ENCODE results near the gene C2orf76.

DNA sequence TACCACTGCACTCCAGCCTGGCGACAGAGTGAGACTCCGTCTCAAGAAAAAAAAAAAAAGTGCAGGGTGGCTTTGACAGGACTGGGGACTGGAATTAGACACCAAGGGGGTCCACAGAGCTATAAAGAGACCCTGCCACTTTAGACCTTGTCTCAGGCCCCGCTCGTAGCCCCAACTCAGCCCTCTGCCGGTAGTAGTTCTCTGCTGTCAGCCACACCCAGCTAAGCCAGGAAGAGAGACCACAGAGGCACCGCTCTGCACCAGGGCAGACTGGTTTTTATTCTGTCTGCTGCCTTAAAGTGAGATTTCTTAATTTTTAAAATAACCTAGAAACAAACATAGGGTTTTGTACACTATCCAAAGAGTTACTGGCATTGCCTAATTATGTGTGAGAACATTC is 77.0 kb downstream of the C2orf76 start:
- no peak for TF ChIP-seq SUZ12 (IDR thresholded peaks at IDR 0.05; ENCODE audit: extremely low read depth, insufficient read depth, insufficient read length)
- TF ChIP-seq ZNF274 (IDR thresholded peaks at IDR 0.05; ENCODE audit: low read depth, low read length): no peak
